KMS-11 (cell line): ENCODE results near the gene IL5RA.

Experiments used
- H2AFZ ChIP-seq: fragments of 200-600 bp; sonication (generic); 2 replicates; pipeline ENCODE4 v1.6.1; 2016; ENCODE audit warnings: antibody characterized with exemption, mixed run types, low read depth
- H3K27ac ChIP-seq: fragments of 200-600 bp; sonication (generic); 2 replicates; pipeline ENCODE4 v1.6.1; 2016; ENCODE audit warnings: mild to moderate bottlenecking, mixed run types
- H3K27me3 ChIP-seq: fragments of 200-600 bp; sonication (generic); 2 replicates; pipeline ENCODE4 v1.6.1; 2017; ENCODE audit warnings: mild to moderate bottlenecking, low read depth, mixed run types, moderate library complexity; ENCODE audit not compliant: insufficient read depth
- H3K36me3 ChIP-seq: fragments of 200-600 bp; sonication (generic); 2 replicates; pipeline ENCODE4 v1.6.1; 2017; ENCODE audit warnings: mild to moderate bottlenecking, mixed run types; ENCODE audit not compliant: insufficient read depth
- H3K4me1 ChIP-seq: fragments of 200-600 bp; sonication (generic); 2 replicates; pipeline ENCODE4 v1.6.1; 2016; ENCODE audit warnings: mild to moderate bottlenecking, low read depth, mixed run types; ENCODE audit not compliant: poor library complexity, severe bottlenecking
- H3K4me2 ChIP-seq: fragments of 200-600 bp; sonication (generic); 2 replicates; pipeline ENCODE4 v1.7.0; 2016; ENCODE audit warnings: mild to moderate bottlenecking, mixed run types
- H3K4me3 ChIP-seq: fragments of 200-600 bp; sonication (generic); IDR thresholded peaks from 2 replicates; pipeline ENCODE4 v1.6.1; 2017; ENCODE audit warnings: low read depth, low read length, mixed read lengths; ENCODE audit not compliant: insufficient read depth
- H3K79me2 ChIP-seq: fragments of 200-600 bp; sonication (generic); 2 replicates; pipeline ENCODE4 v1.6.1; 2016; ENCODE audit warnings: low read depth, mixed run types; ENCODE audit not compliant: insufficient read depth
- H3K9ac ChIP-seq: fragments of 200-600 bp; sonication (generic); 2 replicates; pipeline ENCODE4 v1.6.1; 2016; ENCODE audit warnings: mild to moderate bottlenecking, mixed run types
- H4K20me1 ChIP-seq: fragments of 200-600 bp; sonication (generic); 2 replicates; pipeline ENCODE4 v1.6.1; 2016; ENCODE audit warnings: mild to moderate bottlenecking, mixed run types; ENCODE audit not compliant: insufficient read depth
- TF ChIP-seq, protein P1 (sequence below): fragments of 200-600 bp; sonication (generic); conservative IDR thresholded peaks from 2 replicates; pipeline ENCODE4 v1.6.1; 2017; ENCODE audit warnings: low read depth, mild to moderate bottlenecking, antibody characterized with exemption, low read length, moderate library complexity, mixed read lengths

The IL5RA gene

DNA sequence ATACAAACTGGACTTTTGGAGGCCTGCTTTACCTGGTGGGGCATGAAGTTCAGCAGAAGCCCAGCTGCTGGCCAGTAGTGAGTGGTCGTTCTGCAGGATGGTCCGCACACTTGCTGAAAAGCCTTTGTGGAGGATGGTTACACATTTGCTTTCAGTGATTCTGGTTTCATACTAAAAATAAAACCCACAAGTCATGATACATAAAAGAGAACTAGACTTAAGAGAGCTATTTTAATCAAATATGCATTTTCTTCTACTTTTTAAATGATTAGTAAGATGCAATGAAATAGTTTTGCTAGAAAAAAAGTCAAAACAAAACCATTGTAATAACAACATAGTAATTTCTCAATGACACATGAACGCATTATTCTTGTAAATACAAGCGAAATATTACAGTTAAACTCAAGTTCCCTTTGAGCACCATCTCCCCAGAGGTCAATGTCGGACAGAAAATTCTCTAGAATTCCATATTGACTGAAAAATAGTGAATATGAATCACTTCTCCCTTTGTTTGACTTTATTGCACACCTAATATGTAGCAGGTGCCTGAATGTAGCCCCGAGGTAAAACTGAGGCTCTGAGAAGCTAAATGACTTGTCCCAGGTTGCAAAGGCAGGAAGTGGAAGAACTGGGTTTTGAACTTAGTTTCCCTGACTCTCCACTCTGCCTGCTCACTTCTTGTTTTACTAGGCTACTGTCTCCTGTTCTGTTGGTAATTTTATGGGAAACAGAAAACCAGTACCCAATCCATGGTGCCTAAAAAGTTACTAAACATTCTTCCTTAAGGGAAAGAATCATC lies 8.3 kb downstream of the IL5RA start:
- no peak overlapping the region for H2AFZ ChIP-seq
- no peak overlapping the region for H3K9ac ChIP-seq
- H3K4me1 ChIP-seq = no peaks in the 10 kb centered on the region
- H3K4me2 ChIP-seq = no peak overlapping the region
- H3K36me3 ChIP-seq = no peaks in the 10 kb centered on the region
- no peaks in the 10 kb centered on the region for H3K79me2 ChIP-seq
- TF ChIP-seq, protein P1, sequence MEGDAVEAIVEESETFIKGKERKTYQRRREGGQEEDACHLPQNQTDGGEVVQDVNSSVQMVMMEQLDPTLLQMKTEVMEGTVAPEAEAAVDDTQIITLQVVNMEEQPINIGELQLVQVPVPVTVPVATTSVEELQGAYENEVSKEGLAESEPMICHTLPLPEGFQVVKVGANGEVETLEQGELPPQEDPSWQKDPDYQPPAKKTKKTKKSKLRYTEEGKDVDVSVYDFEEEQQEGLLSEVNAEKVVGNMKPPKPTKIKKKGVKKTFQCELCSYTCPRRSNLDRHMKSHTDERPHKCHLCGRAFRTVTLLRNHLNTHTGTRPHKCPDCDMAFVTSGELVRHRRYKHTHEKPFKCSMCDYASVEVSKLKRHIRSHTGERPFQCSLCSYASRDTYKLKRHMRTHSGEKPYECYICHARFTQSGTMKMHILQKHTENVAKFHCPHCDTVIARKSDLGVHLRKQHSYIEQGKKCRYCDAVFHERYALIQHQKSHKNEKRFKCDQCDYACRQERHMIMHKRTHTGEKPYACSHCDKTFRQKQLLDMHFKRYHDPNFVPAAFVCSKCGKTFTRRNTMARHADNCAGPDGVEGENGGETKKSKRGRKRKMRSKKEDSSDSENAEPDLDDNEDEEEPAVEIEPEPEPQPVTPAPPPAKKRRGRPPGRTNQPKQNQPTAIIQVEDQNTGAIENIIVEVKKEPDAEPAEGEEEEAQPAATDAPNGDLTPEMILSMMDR = no peak
- no peaks in the 10 kb centered on the region for H4K20me1 ChIP-seq
- no peaks in the 10 kb centered on the region for H3K27me3 ChIP-seq
- H3K27ac ChIP-seq = no peak overlapping the region
- H3K4me3 ChIP-seq = no peak overlapping the region

DNA sequence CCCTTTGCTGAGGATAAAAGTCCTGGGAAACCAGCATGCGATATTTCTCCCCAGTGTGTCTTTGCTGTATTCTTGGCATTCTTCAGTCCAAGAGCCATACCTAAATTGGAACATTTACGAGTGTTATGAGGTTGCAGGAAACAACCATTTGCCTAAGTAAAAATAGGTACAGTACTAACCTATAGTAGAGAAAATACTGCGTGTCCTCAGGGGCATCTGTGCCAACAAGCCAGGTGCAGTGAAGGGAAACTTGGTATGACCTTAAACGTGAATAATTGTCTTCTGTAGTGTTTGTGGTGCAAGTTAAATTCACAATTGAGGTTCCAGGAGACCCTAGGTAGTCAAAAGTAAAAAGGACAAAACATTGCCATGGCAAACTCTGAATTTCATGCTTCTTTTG lies 12.2 kb downstream of the IL5RA start:
- Histone ChIP-seq H4K20me1 (no peaks in the 10 kb centered on the region), H3K9ac (no peak overlapping the region), H3K79me2 (no peaks in the 10 kb centered on the region), H3K27ac (no peak overlapping the region), H3K27me3 (no peaks in the 10 kb centered on the region), H3K4me2 (no peak overlapping the region), H3K36me3 (no peaks in the 10 kb centered on the region), H2AFZ (no peak overlapping the region), H3K4me3 (no peak overlapping the region), H3K4me1 (no peaks in the 10 kb centered on the region)
- TF ChIP-seq, protein P1 = no peak

DNA sequence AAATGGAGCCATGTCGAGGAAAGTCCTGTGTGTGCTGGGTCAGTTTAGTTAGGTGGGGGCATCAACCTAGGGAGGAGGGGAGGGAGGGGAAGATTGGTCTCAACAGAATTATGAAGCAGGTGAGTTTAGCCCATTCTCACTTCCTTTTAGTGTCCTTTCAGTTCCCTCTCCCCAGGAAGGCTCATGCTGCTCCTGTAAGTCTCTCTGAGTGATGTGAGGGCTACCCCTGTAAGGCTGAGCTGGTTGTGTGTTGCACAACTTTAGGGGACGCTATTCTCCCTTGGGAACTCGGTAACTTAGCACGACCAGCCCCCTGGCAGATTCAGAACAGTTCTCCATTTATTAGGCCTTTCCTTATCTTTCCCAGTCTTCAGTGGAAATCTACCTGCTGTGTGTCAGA lies 21.2 kb downstream of the IL5RA start:
- Histone ChIP-seq H3K79me2 (no peaks in the 10 kb centered on the region), H3K4me3 (no peak overlapping the region), H3K36me3 (no peaks in the 10 kb centered on the region), H3K9ac (no peak overlapping the region), H4K20me1 (no peaks in the 10 kb centered on the region), H3K27ac (no peak overlapping the region), H3K4me2 (no peak overlapping the region), H3K4me1 (no peaks in the 10 kb centered on the region), H2AFZ (no peak overlapping the region), H3K27me3 (no peaks in the 10 kb centered on the region)
- TF ChIP-seq, protein P1 = no peak

DNA sequence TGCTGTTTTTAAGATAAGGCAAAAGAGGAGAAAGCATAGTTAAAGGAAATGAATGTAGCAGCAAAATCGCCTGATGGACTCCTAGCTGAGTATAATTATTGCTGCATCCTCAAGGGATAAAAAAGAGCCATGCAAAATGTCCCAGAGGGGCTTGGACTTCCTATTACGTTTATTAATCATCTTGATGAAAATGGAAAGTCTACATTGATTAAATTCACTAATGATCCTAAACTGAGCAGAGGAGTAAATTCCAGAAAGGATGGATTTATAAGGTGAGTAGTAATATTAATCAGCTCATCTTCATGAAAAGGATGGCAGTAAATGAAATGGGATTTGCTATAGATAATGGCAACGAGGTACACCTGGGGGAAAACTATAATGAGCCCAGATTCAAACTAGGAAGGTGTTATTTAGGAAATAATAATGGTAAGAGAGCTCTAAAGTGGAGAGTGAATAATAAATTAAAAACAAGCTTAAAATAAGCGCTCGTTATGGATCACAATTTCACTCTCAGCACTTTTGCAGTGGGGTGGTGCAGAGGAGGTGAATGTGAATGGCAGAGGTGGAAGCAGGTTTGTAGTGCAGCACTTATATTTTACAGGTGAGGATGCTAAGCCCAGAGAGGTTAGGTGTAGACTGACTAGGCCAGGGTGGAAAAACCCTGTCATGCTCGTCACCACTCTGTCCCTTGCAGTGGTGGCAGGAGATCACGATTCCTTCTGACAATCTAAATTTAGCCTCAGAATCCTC lies 22.3 kb downstream of the IL5RA start:
- H3K36me3 ChIP-seq = no peaks in the 10 kb centered on the region
- no peak overlapping the region for H3K4me2 ChIP-seq
- TF ChIP-seq, protein P1 = no peak
- no peak overlapping the region for H3K9ac ChIP-seq
- no peak overlapping the region for H2AFZ ChIP-seq
- H3K79me2 ChIP-seq = no peaks in the 10 kb centered on the region
- no peaks in the 10 kb centered on the region for H4K20me1 ChIP-seq
- H3K27me3 ChIP-seq = no peaks in the 10 kb centered on the region
- H3K4me1 ChIP-seq = no peaks in the 10 kb centered on the region
- H3K27ac ChIP-seq = no peak overlapping the region
- no peak overlapping the region for H3K4me3 ChIP-seq
